Retinal pigment epithelial cell (primary cell): ENCODE results near the gene HOXA11.

ENCODE experiments used
- DNase-seq: peaks from one replicate; pipeline ENCODE4 v3.0.0-alpha.2; 2010; ENCODE audit warnings: low read depth
- H3K4me3 ChIP-seq: 2 replicates; pipeline ENCODE4 v1.5.1; 2011; ENCODE audit warnings: mild to moderate bottlenecking, low read length, control low read depth, moderate library complexity
- CTCF ChIP-seq: conservative IDR thresholded peaks from 2 replicates; pipeline ENCODE4 v1.5.1; 2011; ENCODE audit warnings: low read depth, low read length, control low read depth, inconsistent platforms

The HOXA11 gene

DNA sequence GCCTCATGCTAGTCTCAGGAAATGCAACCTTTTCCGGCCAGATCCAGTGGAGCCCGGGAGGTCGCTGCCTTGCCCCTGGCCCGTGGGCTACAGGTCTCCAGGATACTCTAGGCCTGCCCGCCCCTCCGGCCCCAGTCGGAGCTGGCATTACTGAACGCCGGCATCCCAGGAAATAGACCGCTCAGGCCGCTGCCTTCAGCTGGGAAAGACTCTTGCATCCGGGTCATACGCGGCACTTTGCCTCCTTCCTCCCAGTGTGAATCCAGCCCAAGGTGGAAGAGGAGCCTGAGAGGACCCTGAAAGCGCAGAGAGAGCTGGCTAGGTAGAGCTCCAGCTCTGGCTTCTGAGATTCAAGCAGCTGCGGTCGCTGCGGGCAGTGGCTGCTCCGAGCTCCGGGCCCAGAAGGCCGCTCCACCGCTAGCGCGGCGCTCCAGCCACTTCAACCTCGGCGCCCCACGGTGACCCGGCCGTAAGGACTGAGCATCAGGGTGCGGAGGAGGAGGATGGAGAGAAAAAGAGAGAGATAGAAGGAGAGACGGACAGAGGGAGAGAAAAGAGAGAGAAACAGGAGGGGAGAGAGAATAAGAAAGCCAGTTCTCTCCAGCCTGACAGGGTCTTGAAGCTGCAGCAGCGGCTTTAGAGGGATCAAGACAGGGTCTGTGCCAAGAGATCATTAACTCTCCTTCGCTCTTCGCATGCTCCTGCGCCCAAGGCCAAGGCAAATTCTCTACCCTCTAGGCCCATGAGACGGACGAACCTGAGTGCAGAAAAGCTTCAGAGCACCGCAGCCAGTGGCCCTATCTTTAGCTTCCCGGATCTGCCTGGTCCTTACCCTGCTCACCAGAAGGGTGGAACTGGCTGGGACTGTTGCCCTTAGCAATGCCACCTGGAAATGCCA is 9.2 kb downstream of the HOXA11 start:
- TF ChIP-seq CTCF: no peak
- H3K4me3 ChIP-seq: no peak overlapping the region

GRCh38 chr7:27174874-27175625 is 10.0 kb downstream of the HOXA11 start:
- DNase-seq: no peak
- no peak overlapping the region for H3K4me3 ChIP-seq
- TF ChIP-seq CTCF: no peak

More for the DNA sequence above, 9.2 kb downstream of the HOXA11 start:
- no peak for DNase-seq

DNA sequence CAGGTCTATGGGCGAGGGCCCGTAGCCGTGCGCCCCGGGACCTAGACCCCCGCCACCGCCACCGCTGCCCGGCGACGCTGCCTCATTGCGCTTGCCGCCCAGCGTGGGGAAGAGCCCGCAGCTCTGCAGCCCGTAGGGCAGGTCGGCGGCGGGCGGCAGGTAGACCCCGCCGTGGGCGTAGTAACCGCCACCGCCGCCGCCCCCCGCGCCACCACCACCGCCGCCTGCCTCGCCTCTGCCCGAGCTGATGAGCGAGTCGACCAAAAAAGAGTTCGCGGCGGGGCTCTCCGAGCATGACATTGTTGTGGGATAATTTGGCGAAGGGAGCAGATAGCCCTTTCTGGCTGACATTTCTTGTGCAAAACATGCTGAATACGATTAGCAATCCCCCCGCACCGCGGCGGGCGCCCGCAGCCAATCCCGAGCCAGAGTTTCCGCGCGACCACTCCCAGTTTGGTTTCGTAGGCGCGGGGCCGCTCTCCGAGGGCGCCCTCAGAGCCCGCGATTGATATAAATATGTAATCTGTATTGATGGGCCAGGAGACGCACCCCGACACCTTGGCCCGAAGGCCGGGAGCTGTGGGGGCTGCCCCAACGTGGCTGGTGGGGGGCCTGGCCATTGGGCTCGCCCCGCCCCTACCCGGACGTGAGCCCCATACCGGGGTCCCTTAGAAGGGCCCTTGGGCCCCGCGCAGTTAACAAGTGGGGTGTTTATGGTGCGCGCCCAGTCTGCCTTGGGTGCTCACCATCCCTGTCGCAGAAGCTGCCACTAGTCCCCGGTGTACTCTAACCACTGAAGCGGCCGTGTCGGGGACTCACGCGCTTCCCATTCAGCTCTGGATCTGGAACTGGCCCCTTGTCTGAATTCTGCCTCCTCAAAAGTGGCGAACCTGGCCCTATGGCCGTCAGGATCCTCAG is 10.8 kb downstream of the HOXA11 start, which contains the start of gene HOXA10:
HOXA10 (minus strand) TSS at position 365 of the 918 bp plus-strand sequence; CDS start at position 351, 14 bp downstream.
- TF ChIP-seq CTCF: no peak
- no peak for DNase-seq
- H3K4me3 ChIP-seq: no peak within 1 kb of the TSS

DNA sequence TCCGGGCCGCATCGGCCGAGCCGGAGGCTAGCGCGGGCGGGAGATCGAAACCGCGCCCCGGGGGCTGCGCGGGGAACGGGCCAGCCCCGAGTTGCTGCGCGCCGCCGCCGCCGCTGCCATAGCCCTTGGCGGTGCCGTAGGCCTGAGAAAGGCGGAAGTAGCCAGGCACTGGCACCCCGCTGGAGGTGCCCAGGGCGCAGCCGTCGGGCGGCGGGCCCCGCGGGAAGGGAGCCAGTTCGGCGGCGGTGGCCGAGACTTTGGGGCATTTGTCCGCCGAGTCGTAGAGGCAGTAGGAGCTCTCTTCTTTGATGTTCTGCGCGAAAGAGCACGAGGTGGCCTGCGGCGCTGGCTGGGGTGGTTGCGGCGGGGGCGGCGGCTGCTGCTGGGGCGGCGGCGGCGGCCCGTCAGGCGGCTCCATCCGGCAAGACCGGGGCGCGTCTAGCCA is 11.5 kb downstream of the HOXA11 start:
- no peak for TF ChIP-seq CTCF
- DNase-seq: no peak
- H3K4me3 ChIP-seq: no peak overlapping the region

DNA sequence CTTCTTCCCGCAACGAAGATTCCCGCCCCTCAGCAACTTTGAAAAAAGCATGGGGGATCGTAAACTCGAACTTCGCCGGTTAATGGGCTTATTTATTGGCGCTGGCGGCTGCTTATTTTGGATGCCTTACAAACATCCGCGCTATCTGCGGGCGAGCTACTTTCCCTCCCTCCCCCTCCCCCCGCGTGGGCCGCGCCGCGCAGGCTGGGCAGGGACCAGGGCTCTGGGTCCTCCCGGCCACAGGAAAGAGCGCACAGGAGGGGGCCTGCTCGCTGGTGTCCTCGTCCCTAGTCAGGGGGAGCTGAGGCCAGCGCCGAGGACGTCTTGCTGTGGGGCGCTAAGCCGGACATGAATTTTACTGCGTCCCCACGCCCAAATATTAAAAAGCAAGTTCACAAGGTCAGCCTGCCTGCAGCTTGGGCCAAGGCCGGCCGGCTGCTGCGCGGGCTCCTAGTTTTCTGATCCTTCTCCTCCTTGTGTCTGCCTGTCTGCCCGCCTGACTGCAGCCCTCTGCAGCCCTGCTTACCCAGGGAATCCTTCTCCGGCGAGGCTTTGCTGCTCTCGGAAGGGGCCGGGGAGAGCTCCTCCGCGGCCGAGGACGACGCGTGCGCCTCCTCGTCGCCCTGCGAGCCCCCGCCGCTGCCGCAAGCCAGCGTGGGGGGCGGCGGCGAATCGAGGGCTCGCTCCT is 12.1 kb downstream of the HOXA11 start:
- H3K4me3 ChIP-seq: no peak overlapping the region
- TF ChIP-seq CTCF: no peak
- no peak for DNase-seq

GRCh38 chr7:27172315-27172774 is 12.7 kb downstream of the HOXA11 start:
- no peak for DNase-seq
- H3K4me3 ChIP-seq: no peak overlapping the region
- TF ChIP-seq CTCF: no peak
